ENCODE results near the gene HELZ2.

Gene HELZ2

GRCh38 chr20:63553251-63553932 lies 20.6 kb downstream of the HELZ2 start:
- DNase-seq, result peak in 16 of 56 donors; percentile 7 to 90 (median 15)

- DNase-seq, result no peak
Observed at GRCh38 chr20:63552481-63553249, 21.4 kb downstream of the HELZ2 start.

DNA sequence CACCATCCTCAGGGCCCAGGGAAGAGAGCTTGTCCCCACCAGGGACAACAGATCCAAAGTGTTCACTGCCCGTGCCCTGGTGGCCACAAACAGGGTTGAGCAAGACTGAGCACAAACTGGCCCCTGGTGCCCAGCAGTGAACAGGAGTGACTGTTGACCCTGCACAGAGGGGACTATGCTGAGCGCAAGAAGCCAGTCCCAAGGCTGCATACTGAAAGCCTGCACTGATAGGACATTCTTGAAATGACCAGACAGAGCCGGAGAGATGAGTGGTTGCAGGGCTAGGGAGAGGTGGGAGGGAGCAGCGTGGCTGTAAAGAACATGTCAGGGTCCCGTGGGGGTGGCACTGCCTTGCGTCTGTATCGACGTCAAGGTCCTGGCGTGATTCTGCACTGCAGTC lies 23.0 kb downstream of the HELZ2 start:
- no peak for DNase-seq

GRCh38 chr20:63549679-63550282 lies 24.3 kb downstream of the HELZ2 start:
- DNase-seq, result no peak

DNA sequence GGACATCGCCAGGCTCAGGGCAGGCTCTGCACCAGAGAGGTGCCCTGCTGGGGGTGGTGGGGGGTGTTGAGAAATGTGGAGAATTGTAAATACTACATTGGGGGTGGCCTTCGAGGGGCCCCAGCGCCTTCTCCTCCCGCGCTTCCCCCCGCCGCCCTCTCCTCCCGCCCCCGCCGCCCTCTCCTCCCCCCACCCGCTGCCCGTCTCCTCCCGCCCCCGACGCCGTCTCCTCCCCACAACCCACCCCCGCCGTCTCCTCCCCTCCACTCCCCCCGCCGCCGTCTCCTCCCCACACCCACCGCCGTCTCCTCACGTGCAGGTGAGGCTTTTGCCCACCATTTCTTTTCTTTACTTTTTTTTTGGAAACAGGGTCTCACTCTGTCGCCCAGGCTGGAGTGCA lies 25.0 kb downstream of the HELZ2 start:
- DNase-seq, result no peak

- DNase-seq, result no peak
Observed at GRCh38 chr20:63548542-63548941, 25.5 kb downstream of the HELZ2 start.

- DNase-seq, result no peak
Observed at GRCh38 chr20:63547725-63548480, 26.1 kb downstream of the HELZ2 start, which contains the start of gene SRMS. SRMS (minus strand) TSS chr20:63547749; CDS start chr20:63547463, 286 bp downstream.

DNA sequence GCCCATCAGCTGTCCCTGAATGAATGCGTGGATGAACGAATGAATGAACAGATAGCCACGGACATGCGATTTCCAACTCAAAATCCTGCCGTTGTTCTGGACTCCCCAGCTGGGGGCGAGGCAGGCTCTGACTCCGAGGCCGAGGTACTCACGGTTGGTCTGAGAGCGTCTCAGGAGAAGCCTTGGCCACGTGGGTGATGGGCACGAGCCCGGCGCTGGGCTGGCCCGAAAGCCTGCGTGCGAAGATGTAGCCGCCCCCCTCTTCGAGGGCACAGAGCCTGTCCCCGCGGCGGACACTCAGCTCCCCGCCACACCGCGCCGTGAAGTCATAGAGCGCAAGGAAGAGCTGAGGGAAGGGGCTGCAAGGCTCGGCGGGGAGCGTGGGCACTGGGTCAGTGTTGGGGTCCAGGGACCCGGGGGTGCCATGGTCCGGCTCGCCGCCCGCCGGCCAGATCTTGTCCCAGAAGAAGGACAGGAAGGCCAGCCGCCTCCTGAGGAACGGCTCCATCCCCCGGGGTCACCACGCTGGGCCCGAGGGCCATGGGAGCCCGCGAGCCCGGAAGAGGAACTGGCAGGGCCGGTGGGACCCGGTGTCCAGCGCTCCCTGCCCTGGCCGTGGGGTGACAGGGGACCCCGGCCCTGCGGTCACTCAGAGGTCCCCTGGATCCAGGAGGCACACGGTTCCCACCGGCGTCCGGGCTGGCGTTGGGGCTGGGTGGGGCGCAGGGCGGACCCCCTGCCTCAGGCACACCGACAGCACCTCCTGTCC lies 26.9 kb downstream of the HELZ2 start:
- no peak for DNase-seq

GRCh38 chr20:63546256-63546955 lies 27.6 kb downstream of the HELZ2 start:
- DNase-seq, result no peak

- no peak for DNase-seq
Observed at GRCh38 chr20:63545814-63546213, 28.2 kb downstream of the HELZ2 start.

- no peak for DNase-seq
Observed at GRCh38 chr20:63544958-63545516, 29.0 kb downstream of the HELZ2 start.

GRCh38 chr20:63544241-63544957 lies 29.6 kb downstream of the HELZ2 start:
- no peak for DNase-seq

GRCh38 chr20:63543733-63544132 lies 30.3 kb downstream of the HELZ2 start:
- DNase-seq, result no peak

DNA sequence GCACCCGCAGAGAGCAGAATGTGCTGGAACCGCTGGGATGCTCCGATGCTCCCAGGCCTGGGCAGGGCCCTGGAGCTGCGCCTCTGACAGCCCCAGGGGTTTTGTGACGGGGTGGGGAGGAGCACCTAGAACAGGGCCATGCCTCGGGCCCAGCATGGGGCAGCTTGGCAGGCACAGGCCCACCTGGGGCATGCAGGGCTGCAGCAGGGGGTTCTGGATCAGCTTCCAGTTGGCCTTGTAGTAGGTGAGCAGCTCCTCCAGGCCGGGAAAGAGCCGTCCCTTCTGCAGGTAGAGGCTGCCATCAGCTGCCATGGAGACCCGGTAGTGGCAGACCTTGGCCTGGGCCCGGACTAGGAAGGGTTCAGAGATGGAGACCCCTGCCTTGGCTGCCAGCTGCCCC lies 30.9 kb downstream of the HELZ2 start:
- DNase-seq, result no peak

DNA sequence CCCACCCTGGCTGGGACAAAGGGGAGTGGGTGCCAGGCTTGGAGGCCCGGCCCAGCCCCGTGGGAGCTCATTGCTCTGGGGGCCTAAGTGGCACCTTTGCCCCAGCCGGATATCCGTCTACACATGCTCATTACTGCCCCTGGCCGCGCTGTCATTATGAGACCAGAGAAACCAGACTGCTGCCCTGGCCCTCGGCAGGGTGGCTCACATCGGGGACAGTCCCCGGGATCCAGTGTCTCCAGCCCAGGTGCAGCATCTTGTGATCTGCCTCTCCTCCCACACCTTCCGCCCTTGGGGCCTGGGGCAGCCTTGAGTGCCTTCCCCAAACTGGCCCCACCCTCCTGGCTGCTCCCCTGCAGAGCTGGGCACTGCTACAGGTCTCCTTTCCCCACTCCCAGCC lies 31.3 kb downstream of the HELZ2 start:
- no peak for DNase-seq

GRCh38 chr20:63542031-63542559 lies 31.9 kb downstream of the HELZ2 start:
- no peak for DNase-seq

- DNase-seq, result no peak
Observed at GRCh38 chr20:63541371-63541770, 32.7 kb downstream of the HELZ2 start.

GRCh38 chr20:63540417-63541186 lies 33.4 kb downstream of the HELZ2 start:
- DNase-seq, result peak in 21 of 56 donors; percentile 11 to 59 (median 30)

Measured in amygdala (tissue), 56 donors.